ENCODE data around the gene SUB1.

Gene SUB1

DNA sequence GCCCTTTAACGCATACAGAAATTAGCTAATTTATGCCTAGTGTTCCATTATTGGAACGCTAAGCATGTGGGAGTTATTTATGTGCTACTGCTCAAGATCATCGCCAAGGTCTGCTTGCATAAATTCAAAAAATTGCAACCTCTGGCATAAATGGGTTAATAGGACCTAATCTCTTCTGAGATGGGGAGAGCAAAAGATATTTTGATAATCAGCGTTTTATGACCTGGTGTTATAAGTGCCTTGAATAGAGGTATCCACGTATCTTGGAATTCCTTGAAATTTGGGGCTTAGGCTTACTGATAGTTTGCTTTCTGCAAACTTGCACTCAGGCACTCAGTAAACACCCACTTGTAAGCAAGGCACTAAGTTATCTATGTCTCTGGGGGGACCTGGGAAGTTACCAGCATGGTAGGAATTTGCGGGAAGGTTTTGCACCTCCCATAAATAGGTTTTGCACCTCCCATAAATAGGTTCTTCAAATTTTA, 1.8 kb downstream of the SUB1 start:
- no peaks in the 10 kb centered on the region for H3K9me3 ChIP-seq (ENCODE audit: insufficient read depth, low read depth, low read length)
- peak overlapping the region; percentile 98 for H3K4me3 ChIP-seq (ENCODE audit: low read length)
- H3K27me3 ChIP-seq (ENCODE audit: insufficient read depth, low read length): no peaks in the 10 kb centered on the region
- peak overlapping the region; percentile 85; the same call in 1 of the 2 replicates for H3K9ac ChIP-seq (ENCODE audit: low read depth, low read length)
- H3K36me3 ChIP-seq (ENCODE audit: insufficient read depth, low read depth, low read length): peaks cover 40% of the 10 kb centered on the region
- H3K27ac ChIP-seq (ENCODE audit: low read length): no peak overlapping the region
- H3K4me1 ChIP-seq (ENCODE audit: insufficient read depth, low read length): peaks cover 24% of the 10 kb centered on the region

DNA sequence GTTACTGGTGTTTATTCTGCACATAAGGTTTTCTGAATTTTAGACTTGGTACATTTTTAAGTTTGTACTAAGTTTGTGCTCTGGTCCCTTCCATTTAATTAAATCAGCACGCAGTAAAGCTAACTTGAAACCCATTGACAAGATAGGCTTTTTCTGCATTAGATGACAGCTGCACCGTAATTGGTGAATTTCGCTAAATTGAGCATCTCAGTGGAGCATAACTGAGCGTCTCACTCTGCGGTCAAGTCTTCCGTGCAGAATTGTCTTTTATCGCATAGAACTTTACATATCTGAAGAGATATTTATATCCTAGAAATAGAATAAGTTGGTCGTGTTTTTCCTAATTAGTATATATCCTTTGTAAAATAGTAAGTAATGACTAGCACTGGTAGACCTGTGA, 4.1 kb downstream of the SUB1 start:
- Histone ChIP-seq H3K4me3 (ENCODE audit: low read length) (no peak overlapping the region), H3K9ac (ENCODE audit: low read depth, low read length) (no peak overlapping the region), H3K27me3 (ENCODE audit: insufficient read depth, low read length) (no peaks in the 10 kb centered on the region), H3K4me1 (ENCODE audit: insufficient read depth, low read length) (peaks cover 7% of the 10 kb centered on the region), H3K27ac (ENCODE audit: low read length) (no peak overlapping the region), H3K36me3 (ENCODE audit: insufficient read depth, low read depth, low read length) (peaks cover 63% of the 10 kb centered on the region), H3K9me3 (ENCODE audit: insufficient read depth, low read depth, low read length) (no peaks in the 10 kb centered on the region)

DNA sequence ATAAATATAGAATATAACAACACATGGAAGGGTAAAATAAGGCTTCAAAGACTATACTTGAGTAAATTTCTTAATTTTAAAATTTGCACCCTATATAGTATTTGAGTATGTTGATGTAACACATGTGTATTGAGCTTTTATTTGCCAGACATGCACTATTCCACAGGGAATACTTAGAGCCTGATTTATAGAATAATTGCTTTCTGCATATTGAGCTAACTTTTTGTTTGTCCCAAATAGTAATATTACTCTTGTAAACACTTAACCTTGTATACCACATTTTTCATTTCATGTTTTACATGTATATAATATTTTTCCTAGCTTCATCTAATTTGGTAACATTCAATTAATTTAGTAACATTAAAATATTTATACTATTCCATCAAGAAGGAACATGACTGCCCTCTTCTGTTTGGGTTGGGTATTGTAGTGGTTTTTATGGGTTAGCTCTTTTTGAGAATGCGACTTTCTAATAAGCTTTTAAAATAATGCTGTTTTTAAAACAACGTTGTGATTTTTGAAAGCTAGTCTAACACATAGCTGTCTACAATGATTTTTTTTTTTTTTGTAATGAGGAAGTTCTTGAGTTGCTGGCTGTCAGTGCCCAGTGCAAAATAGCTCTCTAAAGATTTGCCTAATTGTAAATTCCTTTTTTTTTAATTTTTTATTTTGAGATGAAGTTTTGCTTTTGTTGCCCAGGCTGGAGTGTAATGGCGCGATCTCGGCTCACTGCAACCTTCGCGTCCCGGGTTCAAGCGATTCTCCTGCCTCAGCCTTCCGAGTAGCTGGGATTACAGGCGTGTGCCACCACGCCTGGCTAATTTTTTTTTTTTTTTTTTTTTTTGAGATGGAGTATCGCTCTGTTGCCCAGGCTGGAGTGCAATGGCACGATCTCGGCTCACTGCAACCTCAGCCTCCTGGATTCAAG, 4.8 kb downstream of the SUB1 start:
- Histone ChIP-seq H3K36me3 (ENCODE audit: insufficient read depth, low read depth, low read length) (peaks cover 71% of the 10 kb centered on the region), H3K27me3 (ENCODE audit: insufficient read depth, low read length) (no peaks in the 10 kb centered on the region), H3K27ac (ENCODE audit: low read length) (no peak overlapping the region), H3K4me1 (ENCODE audit: insufficient read depth, low read length) (no peaks in the 10 kb centered on the region; the same call in 1 of the 2 replicates), H3K9ac (ENCODE audit: low read depth, low read length) (no peak overlapping the region), H3K9me3 (ENCODE audit: insufficient read depth, low read depth, low read length) (no peaks in the 10 kb centered on the region), H3K4me3 (ENCODE audit: low read length) (no peak overlapping the region)

DNA sequence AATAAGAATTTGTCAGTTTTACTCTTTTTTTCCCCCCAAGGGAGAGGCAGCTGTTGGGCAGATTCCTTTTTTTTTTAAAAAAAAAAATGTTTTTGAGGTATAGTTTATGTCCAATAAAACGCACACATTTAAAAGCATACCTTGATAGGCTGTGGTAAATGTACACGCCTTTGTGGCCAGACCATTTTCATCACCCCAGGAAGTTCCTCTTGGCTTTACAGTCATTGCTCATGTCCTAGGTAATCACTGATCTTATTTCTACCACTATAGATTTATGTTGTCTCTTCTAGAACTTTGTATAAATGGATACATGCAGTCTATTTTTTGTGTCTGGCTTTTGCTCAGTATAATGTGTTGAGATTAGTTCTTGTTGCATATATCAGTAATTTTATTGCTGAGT, 9.8 kb downstream of the SUB1 start:
- no peaks in the 10 kb centered on the region for H3K27me3 ChIP-seq (ENCODE audit: insufficient read depth, low read length)

DNA sequence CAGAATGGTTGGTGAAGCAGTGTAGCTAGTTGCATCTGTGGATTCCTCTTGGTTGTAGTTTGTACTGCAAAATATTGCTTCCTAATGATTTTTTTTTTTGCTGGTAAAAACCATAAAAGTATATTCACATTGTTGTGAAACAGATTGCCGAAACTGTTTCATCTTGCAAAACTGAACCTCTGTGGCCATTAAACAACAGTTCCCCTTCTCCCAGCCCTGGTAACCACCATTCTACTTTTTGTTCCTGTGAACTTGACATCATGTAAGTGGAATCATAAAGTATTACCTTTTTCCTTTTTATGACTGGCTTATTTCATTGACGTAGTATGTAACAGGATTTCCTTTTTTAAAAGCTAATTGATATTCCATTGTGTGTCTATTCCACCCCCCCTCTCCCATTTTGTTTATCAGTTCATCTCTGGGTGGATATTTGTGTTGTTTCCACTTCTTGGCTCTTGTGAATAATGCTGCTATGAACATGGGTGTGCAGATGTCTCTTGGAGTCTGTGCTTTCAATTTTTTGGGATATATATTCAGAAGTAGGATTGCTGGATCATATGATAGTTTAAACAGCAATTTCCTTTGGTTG, 11.8 kb downstream of the SUB1 start:
- Histone ChIP-seq H3K27me3 (ENCODE audit: insufficient read depth, low read length) (no peaks in the 10 kb centered on the region), H3K27ac (ENCODE audit: low read length) (no peak overlapping the region), H3K9me3 (ENCODE audit: insufficient read depth, low read depth, low read length) (no peaks in the 10 kb centered on the region), H3K36me3 (ENCODE audit: insufficient read depth, low read depth, low read length) (peaks cover 100% of the 10 kb centered on the region), H3K4me3 (ENCODE audit: low read length) (no peak overlapping the region), H3K4me1 (ENCODE audit: insufficient read depth, low read length) (no peaks in the 10 kb centered on the region), H3K9ac (ENCODE audit: low read depth, low read length) (no peak overlapping the region)

More for the DNA sequence above, 9.8 kb downstream of the SUB1 start:
- Histone ChIP-seq H3K4me3 (ENCODE audit: low read length) (no peak overlapping the region), H3K27ac (ENCODE audit: low read length) (no peak overlapping the region), H3K9ac (ENCODE audit: low read depth, low read length) (no peak overlapping the region), H3K9me3 (ENCODE audit: insufficient read depth, low read depth, low read length) (no peaks in the 10 kb centered on the region), H3K4me1 (ENCODE audit: insufficient read depth, low read length) (no peaks in the 10 kb centered on the region), H3K36me3 (ENCODE audit: insufficient read depth, low read depth, low read length) (peaks cover 97% of the 10 kb centered on the region)

DNA sequence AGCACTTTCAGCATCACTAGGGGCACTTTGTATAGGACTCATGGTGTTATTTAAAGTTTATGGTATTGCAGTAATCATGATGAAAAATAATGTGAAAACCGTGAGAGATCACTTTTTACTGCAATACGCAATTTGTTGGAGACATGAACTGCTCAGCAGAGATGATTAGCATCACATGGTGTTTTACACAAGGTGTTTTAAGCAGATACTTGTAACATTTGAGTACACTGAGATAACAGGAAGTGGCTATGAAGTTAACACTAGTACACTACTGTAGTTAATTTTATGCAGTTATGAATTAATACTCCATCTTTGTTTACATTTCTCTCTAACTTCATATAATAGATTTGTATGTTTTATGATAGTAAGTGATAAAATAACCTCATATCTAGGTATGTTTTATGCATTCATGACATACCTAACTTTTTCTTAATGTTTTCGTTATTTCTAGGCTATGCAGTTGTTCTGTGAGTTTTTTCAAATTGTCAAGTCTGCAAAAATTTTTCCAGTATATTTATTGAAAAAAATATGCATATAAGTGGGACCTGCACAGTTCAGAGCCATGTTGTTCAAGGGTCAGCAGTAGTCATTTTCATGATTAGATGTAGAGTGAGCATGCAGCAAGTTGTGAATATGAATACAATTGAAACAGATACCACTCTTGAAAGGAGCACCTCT, 13.0 kb downstream of the SUB1 start:
- Histone ChIP-seq H3K4me3 (ENCODE audit: low read length) (no peak overlapping the region), H3K27me3 (ENCODE audit: insufficient read depth, low read length) (no peaks in the 10 kb centered on the region), H3K9ac (ENCODE audit: low read depth, low read length) (no peak overlapping the region), H3K9me3 (ENCODE audit: insufficient read depth, low read depth, low read length) (no peaks in the 10 kb centered on the region), H3K36me3 (ENCODE audit: insufficient read depth, low read depth, low read length) (peaks cover 100% of the 10 kb centered on the region), H3K27ac (ENCODE audit: low read length) (no peak overlapping the region), H3K4me1 (ENCODE audit: insufficient read depth, low read length) (no peaks in the 10 kb centered on the region)

DNA sequence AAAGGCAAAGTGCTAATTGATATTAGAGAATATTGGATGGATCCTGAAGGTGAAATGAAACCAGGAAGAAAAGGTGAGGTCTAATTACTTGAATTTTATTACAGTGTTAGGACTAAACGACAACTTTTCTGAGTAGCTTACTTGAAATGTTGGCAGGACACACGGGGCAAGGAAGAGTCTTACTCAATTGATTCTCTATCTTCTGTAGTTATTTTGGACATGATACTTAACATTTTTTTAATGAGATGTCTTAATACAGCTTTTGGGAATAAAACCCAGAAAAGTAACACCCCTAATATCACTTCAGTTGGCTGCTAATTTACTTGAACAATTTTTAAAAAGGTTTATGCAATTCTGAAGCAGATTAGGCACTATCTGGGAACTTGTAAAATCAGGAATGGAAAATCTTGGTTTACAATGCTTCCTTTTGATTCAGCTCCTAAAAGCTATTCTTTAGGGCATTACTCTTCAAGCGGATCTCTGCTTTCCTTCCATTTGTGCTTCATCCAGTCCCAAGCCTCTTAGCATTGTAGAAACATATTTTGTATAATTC, 13.7 kb downstream of the SUB1 start:
- Histone ChIP-seq H3K9me3 (ENCODE audit: insufficient read depth, low read depth, low read length) (no peaks in the 10 kb centered on the region), H3K27me3 (ENCODE audit: insufficient read depth, low read length) (no peaks in the 10 kb centered on the region)

DNA sequence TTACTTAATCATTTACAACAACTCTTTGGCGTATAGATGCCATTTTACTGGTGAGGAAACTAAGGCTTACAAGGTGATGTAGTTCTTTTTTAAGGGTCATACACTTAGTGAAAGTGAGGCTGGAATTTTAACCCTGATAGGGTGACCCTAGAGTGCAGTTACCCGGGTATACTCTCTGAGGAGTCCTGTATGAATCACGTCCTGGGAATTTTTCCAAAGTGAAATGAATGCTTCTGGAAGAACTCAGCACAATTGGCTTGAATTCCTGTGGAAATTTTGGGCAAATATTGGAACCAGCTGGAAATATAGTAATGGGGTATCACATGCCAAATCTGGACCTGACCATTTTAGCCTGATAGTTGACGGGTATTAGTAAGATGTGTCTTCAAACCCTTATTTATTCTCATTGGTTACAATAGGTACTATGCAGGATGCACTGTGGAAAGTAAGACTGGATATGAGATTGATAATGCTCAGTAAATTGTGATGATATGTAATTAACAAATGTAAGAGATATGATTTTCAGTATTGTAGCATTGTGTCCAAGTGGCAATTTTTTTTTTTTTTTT, 14.8 kb downstream of the SUB1 start:
- no peaks in the 10 kb centered on the region for H3K4me1 ChIP-seq (ENCODE audit: insufficient read depth, low read length)
- no peaks in the 10 kb centered on the region for H3K9me3 ChIP-seq (ENCODE audit: insufficient read depth, low read depth, low read length)
- no peak overlapping the region for H3K27ac ChIP-seq (ENCODE audit: low read length)
- no peak overlapping the region for H3K9ac ChIP-seq (ENCODE audit: low read depth, low read length)
- no peaks in the 10 kb centered on the region for H3K27me3 ChIP-seq (ENCODE audit: insufficient read depth, low read length)
- H3K4me3 ChIP-seq (ENCODE audit: low read length): no peak overlapping the region
- H3K36me3 ChIP-seq (ENCODE audit: insufficient read depth, low read depth, low read length): peaks cover 98% of the 10 kb centered on the region

More for the DNA sequence above, 13.7 kb downstream of the SUB1 start:
- Histone ChIP-seq H3K4me3 (ENCODE audit: low read length) (no peak overlapping the region), H3K4me1 (ENCODE audit: insufficient read depth, low read length) (no peaks in the 10 kb centered on the region), H3K9ac (ENCODE audit: low read depth, low read length) (no peak overlapping the region), H3K27ac (ENCODE audit: low read length) (no peak overlapping the region), H3K36me3 (ENCODE audit: insufficient read depth, low read depth, low read length) (peaks cover 100% of the 10 kb centered on the region)

DNA sequence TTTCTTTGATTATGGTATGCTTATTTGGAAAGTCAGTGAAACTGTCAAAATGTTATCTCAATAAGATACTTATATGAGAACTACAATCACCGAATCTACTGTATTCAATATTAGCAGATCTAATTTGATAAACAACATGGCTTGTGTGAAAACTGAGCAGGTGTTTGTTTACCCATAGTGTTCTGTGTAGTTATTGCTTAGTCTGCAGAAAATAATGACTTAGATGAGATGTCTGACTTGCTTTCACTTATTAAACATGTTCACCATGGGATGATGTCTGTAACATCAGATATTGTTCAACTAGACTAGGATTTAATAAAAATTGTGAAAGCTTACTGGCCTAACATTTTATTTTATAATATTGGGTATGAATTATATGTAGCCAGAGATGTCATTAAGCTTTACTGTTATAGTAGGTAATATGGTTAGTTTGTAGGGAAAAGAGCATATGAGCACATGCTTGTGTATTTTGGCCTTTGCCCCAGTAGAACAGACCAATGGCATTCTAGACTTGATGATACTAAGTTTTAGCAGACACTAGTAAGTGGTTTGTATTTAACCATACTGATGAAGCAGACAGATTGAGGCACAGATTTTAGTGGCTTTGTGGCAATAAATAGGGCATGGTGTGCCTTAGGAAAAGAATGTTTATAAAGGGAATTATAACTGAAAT, 16.4 kb downstream of the SUB1 start:
- Histone ChIP-seq H3K4me1 (ENCODE audit: insufficient read depth, low read length) (no peaks in the 10 kb centered on the region), H3K27me3 (ENCODE audit: insufficient read depth, low read length) (no peaks in the 10 kb centered on the region), H3K4me3 (ENCODE audit: low read length) (no peak overlapping the region), H3K9ac (ENCODE audit: low read depth, low read length) (no peak overlapping the region), H3K27ac (ENCODE audit: low read length) (no peak overlapping the region), H3K36me3 (ENCODE audit: insufficient read depth, low read depth, low read length) (peaks cover 86% of the 10 kb centered on the region), H3K9me3 (ENCODE audit: insufficient read depth, low read depth, low read length) (no peaks in the 10 kb centered on the region)

DNA sequence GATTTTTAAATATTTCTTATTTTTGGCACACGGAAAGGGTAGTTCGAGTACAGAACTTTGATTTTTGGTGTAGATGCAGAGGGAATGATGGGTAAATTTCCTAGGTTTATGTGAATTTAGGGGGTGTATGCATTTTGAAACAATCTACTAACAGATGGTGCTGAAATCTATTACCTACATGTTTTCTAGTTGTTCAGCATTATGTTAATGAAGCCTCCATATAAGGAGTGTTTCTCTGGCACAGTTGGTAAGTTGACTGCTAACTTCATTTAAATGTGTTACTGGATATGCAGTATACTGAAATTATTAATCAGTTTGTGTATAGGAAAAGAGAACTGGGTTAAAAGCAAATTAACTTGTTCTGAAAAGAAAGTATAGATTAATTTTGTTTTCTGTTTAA, 17.5 kb downstream of the SUB1 start:
- Histone ChIP-seq H3K9me3 (ENCODE audit: insufficient read depth, low read depth, low read length) (no peaks in the 10 kb centered on the region), H3K27me3 (ENCODE audit: insufficient read depth, low read length) (no peaks in the 10 kb centered on the region), H3K27ac (ENCODE audit: low read length) (no peak overlapping the region), H3K4me3 (ENCODE audit: low read length) (no peak overlapping the region), H3K36me3 (ENCODE audit: insufficient read depth, low read depth, low read length) (peaks cover 74% of the 10 kb centered on the region), H3K9ac (ENCODE audit: low read depth, low read length) (no peak overlapping the region), H3K4me1 (ENCODE audit: insufficient read depth, low read length) (no peaks in the 10 kb centered on the region)

All from iPS-20b (cell line).